Dedifferentiated amniotic fluid mesenchymal stem cell (primary cell): ENCODE results near the gene PGK2.
"Not testable (repeated sequence)": the region's sequence is repeated elsewhere in the genome, so short reads cannot be mapped to it uniquely, and the experiment has no call there.

ENCODE experiments used
- DNase-seq: peaks from one replicate; pipeline ENCODE4 v3.0.0-alpha.2; 2016; ENCODE audit errors: extremely low spot score

PGK2 gene

DNA sequence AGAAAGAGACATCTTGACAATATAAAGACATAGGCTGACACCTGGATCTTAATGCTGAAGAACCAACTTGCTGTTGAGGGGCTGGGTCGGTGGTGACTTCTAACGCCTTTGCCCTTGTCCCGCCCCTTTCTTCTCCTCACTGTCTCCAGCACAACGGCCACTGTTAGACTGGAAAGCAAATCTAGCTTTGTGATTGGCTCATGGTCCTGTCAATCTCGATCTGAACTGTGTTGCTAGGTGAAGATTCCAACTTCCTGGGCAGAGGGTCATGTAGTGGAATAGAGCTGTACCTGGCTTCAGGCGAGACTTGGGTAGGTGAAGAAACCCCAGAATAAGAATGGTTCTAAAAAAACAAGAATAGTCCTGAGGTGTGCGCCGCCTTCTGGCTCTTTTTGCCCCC, at the start of gene PGK2:
Gene PGK2 (minus strand): TSS at position 110 of the 400 bp plus-strand sequence. CDS start 98 bp downstream, at position 12.
- DNase-seq: no peak

DNA sequence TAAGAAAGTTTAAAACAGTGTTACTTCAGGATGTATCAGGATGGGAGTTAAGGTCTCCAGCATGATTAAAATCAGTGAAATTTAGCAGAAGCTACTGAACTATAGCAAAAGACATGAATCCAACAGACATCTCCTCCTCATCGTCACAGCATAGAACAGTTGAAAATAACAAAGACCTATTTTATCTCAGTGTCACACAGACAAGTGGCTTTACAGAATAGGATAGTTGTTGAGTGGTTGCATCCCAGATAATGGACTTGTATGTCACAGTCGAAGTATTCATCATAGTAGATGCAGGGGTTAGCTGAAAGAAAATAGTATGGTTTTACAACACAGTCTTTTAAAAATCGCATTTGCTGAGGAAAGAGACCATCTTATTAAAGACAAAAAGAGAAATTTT, 48.1 kb upstream of the PGK2 start:
- DNase-seq: no peak

DNA sequence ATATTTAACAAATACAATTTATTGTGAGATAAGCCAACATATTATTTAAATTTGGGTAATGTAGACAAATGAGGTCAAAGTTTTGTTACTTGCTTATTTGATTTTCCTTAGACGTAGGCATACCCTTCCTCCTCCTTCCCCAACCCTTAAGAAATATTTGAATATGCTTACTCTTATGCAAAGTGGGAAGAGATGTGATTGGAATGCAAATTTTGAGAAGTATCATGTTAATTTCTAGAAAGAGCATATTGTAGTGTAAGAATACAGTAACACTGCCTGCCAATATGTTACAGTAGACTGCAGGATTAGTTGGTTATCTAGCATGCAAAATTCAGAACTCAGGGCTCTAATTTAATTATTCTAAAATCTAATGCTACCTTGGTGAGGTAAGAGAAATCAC, 46.3 kb upstream of the PGK2 start:
- no peak for DNase-seq

DNA sequence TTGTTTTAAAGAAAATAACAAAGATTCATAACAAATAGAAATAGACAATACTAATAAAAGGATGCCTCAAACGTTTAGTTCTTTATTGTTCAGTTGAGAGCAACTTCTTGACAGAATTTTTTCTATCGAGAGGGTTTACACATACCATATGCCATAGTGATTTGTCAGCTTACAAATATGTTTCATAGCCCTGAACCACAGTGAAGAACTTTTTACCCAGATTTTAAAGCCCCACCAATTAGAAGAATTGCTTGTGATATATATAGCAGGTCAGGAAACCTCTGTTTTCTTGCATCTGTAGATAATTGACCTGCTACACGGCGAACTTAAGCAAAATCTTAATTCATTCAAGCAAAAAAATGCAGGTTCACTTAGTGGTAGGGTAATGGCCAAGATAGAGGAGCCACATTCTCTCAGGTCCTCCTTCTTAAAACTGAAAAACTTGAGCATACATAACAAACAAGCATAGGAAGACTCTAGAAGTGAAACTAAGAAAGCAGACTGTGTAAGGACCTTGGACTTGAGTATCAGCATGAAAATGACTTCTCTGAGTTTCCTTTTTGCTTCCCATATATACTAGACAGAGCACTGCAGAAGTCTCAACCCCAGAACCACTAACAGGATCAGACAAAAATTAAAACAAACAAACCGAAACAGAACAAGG, 39.8 kb upstream of the PGK2 start:
- DNase-seq: no peak

DNA sequence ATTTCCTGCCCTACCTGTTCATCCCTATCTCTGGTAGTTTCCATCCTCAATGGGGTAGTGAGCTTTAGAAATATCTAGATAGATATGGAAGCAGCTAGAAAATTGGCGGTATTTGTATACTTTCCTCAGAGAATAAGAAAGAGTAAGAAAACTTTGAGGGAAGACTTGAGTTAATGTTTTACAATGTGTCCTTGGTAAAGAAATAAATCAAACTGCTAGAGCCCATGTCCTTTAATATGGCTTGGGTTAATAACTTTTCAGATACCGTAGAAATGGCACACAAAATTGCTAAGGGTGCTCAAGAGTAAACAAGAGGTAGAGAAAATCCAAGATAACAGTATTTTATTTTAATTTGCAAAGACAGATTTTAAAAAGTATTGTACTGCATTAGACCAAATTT, 28.1 kb upstream of the PGK2 start:
- no peak for DNase-seq

DNA sequence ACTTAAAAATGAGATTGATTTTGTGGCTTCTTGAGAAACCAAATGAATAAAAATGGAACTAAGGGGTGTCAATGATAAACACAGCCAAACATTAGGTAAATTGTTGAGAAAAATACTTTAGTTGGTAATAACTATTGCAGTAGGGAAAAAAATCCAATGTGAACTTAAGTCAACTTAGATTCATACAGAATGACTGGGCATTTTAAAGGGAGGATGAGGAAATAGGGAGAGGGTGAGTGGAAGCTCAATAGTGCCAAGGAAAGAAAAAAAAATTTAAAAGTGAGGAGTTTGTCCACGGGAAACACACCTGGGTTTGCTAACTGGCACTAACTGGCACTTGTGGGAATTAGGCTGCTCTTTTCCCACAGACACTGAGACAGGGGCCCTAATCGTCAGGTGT, 26.2 kb upstream of the PGK2 start:
- DNase-seq: no peak

DNA sequence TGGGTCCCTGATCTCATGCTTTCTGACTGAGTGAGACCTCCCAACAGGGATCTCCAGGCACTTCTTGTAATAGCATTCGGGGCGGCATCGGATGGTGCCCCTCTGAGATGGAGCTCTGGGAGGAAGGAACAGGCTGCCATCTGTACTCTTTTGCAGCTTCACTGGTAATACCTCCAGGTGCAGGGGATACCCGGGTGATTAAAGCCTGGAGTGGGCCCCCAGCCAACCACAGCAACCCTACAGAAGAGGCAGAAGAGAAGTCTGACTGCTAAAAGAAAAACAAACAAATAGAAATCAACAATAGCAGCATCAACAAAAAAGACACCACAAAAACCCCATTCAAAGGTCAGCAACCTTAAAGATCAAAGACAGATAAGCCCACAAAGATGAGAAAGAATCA, 19.1 kb upstream of the PGK2 start:
- no peak for DNase-seq

DNA sequence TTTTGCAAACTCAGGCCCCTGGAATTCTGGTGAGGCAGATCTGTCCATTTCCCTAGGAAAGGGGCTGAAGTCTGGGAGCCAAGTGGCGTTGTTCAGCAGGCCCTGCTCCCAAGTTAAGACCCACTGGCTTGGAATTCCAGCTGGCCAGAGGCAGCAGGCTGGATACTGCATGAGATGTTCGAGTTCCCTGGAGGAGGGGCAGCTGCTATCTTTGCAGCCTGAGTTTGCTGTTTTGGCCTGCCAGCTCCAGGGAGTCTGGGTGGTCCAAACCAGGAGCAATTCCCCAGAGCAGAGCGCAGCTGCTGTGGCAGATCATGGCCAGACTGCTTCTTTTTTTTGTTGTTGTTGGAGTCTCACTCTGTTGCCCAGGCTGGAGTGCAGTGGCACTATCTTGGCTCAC, 18.2 kb upstream of the PGK2 start:
- no peak for DNase-seq

DNA sequence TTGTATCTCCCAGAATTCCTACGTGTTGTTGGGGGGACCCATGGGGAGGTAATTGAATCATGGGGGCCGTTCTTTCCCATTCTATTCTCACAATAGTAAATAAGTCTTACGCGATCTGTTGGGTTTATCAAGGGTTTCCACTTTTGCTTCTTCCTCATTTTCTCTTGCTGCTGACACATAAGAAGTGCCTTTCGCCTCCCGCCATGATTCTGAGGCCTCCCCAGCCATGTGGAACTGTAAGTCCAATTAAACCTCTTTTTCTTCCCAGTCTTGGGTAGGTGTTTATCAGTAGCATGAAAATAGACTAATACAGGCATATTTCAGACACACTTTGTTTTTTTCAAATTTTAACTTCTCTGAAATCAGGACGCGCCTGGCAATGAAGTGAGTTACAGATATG, 14.4 kb upstream of the PGK2 start:
- DNase-seq: no peak

DNA sequence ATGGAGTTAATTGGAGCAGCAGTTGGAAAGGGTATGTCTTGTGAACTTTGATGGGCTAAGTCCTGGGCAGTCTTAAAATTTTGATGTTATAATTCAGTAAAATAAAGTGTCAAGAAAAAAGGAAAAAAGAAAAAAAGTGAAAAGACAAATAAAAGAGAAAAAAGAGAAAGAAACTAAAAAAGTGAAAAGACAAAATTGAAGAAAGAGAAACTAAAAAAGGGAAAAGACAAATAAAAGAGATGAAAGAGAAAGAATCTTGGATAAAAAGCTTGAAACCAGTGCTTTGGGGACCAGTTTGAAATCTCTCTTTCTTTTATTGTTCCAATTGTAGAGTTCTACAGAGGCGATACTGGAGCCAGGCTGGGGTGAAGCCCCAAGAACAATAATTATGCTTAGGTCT, 12.0 kb upstream of the PGK2 start:
- no peak for DNase-seq

DNA sequence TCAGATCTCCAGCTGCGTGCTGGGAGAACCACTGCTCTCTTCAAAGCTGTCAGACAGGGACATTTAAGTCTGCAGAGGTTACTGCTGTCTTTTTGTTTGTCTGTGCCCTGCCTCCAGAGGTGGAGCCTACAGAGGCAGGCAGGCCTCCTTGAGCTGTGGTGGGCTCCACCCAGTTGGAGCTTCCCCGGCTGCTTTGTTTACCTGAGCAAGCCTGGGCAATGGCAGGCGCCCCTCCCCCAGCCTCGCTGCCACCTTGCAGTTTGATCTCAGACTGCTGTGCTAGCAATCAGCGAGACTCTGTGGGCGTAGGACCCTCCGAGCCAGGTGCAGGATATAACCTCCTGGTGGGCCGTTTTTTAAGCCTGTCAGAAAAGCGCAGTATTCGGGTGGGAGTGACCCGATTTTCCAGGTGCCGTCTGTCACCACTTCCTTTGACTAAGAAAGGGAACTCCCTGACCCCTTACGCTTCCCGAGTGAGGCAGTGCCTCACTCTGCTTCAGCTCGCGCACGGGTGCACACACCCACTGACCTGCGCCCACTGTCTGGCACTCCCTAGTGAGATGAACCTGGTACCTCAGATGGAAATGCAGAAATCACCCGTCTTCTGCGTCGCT, 9.9 kb upstream of the PGK2 start:
- not testable (repeated sequence) for DNase-seq

DNA sequence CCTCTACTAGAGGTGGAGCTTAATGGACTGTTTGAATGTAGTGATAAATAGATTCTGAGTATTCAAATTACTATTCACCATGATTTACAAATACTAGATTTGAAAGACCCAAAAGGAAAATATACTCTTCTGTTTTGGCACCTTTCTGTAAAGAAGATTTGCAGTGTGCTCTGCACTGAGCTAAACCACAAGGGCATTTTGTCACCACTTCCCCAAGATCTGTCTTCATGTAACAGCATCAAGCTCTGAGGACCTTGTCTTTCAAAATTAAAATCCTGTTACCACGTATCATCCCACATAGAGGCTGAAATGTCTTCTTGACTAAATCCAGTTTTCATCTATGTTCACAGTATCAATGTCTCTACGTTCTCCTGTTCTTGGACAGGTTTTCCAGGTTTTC, 3.3 kb upstream of the PGK2 start:
- DNase-seq: no peak

DNA sequence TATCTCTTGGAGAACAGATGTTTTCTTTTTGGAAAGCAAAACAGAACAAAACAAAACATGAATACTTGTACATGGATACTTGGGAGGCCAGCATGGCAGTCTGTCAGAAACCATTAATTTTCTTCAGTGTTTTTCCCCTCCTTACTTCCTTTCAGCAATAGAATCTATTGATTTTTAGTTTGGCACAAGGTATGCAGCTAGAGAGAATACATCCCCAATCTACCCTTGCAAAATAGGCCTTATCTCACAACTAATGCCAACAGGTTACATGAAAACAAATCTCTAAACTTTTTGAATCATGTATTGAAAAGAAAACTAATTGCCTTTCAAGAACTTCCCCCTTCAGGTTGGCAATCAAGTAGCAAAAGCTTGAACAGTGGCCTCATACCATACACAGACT, 2.8 kb downstream of the PGK2 start:
- no peak for DNase-seq

DNA sequence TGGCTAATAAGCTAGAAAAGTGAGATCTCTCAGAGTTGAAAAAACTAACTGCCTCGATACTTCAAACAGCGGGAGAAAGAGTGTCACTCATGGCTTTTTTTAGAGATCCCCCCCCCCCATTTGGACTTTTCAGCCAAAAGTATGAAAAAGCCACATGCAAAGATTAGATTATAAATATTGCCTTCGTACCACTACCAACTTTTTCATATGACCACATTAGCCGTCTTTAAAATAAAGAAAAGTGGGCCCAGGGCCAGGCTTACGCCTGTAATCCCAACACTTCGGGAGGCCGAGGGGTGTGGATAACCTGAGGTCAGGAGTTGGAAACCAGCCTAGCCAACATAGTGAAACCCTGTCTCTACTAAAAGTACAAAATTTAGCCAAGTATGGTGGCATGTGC, 4.4 kb downstream of the PGK2 start:
- no peak for DNase-seq

DNA sequence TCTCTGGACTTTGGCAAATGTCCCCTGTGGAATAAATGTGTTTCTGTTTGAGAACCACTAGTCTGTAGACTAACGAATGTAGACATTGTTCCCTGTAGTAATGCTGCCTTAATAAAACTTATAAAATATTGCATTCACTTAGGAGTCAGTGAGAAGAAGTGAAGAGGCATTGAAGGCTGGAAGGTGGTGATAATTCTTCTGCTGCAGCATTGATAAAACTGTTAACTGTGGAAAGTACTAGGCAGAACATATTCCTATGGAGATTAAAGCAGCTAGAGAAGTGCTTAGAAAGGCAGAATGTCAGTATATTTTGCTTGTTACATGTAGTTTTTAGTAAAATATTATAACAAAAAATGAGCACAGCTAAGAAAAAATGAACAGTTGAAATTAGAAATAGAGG, 4.8 kb downstream of the PGK2 start:
- DNase-seq: no peak

DNA sequence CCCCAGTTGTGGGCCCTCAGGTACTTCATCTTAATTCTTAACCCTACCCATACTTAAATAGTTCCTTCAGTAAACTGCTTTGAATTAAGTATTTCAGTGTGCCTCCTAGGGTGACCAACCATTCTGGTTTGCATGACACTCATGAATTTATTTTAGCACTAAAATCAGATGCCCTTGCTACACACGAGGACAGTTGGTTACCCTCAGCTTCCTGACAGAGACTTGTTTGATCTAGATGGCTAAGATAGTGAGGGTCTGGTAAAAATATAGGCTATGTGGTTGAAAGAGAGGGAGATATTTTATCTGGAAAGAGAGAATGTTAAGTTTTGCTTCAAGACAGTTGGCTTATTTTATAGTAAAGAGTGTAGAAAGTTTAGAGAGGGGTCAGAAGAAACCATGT, 10.6 kb downstream of the PGK2 start:
- no peak for DNase-seq

DNA sequence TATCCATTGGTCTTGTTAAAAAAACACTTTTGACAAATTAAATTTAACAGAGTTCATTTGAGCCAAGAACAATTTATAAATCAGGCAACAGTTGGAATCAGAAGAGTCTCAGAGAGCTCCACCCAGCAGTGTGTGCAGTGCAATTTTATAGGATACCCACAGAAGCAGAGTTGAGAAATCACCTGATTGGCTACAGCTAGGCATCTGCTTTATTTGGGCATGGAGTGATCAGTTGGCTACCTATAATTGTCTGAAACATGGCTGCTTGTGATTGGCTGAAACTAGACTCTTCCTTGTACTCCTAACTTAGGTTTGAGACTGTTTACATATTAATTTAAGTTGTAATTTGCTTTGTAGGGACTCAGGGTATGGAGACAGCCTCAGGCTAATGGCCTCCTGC, 12.0 kb downstream of the PGK2 start:
- no peak for DNase-seq

DNA sequence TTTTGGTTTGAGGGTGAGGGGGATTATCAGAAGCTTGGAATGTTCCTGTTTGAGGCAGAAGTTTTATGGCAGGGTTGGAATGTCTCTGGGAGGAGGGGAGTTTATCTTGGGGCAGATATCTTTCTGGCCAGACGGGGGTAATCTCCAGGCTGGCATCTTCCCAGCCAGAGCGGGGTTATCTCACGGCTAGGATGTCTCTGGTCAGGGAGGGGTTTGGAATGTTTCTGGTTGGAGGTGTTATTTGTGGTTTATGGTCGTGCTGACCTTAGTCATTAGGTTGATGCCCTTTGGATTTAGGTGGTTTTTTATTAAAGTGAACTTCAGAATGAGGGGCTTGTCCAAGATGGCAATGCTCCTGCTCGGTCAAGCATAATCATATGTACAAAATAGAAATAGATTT, 14.8 kb downstream of the PGK2 start:
- no peak for DNase-seq

DNA sequence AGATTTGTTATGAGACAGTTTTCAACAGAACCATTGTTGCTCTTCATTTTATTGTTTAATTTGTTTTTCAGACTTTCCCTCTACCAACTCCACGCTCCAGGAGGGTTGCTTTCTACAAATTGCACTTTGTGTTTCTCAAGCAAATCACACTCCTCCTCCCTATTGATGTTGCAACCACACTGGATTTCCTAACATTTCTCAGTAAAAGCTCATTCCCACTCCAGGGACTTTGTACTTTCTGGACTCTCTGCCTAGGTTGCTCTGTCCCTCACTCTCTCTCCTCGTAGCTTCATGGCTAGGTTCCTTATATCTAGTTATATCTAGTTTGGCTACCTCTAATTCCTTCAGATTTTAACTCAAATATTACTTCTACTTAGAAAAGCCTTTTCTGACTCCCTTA, 20.3 kb downstream of the PGK2 start:
- DNase-seq: no peak

DNA sequence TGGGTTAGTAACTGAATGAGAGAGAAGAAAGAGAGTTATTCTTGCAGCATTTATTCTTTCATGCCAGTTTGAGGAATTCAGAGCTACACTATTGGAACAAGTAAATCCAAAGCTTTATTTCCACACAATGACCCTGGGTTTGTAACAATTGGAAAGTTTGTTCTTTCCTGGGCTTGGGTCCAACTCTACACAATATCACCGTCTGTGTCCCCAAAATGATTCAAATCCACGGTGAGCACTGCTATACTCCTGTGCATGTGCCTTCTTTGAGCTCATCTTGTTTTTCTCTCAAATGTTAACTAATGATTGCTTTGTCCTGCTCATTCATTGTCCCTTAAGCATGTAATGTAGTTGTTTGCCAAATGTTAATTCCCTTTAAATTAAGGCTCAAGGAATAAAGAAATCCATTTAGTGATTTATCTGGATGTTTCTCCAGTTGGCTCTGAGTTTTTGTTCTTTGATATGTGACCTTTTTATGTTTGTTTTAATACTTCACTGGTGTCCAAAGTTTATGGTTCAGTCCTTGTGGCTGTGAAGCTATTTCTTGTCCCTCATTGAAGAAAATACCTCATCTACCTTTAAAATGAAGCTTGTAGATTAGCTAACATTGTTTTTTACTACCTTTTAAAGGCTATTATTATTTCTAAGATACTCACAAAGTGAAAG, 22.4 kb downstream of the PGK2 start:
- DNase-seq: no peak

DNA sequence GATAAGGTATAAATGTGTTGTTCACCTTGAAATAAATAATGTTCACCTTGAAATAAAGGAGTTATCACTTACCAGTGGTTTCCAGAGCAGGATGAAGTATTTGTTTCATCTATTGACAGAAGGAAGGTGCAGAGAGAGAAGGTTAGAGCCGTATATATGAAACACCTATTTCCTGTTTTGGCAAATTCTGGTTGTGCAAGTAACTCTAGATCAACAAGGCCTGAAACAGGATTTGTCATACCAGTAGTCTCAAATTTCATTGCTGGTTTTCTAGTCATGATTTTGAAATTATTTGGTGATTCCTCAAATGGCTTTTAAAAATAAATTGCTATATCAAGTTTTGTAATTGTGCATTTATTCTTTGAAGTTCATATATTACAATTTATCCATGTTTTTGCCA, 42.8 kb downstream of the PGK2 start, which contains the start of gene CRISP3:
Gene CRISP3 (minus strand): TSS at position 130 of the 400 bp plus-strand sequence. CDS start 21 bp downstream, at position 109.
- DNase-seq: no peak

DNA sequence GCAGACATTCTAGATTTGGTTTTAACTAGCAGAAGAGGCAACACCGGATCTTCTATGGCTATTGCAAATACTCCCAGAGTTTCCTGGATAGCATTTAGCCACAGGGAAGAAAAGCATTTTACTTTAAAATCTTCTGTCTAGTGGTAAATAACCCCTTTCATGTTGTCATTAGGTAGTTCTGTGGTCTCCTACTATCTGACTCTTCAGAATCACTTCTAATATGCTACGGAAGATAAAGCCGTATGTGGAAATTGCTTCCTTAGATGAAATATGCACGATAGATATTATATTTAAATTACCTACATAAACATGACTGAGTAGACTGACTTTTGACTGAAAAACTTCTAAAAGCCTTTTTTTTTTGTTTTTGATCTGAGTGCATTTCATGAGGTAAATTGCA, 43.7 kb downstream of the PGK2 start:
- DNase-seq: no peak

DNA sequence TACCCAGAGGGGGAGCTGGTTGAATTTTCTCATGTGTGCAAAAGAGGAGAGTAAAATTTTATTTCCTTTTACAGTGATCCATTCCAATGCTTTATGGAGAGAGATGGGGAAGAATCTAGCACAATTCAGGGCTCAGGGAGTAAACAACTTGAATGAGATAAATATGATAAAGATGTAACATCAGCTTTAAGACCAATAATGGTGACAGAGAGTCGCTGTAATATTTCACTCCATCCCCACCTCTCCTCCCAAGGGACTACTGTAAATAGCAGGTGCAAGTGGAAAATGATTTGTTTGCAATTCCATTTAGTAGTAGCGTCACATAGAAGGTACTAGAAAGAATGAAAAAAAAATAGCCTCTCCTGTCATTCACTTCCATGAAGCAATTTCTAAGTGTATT, 47.7 kb downstream of the PGK2 start:
- DNase-seq: no peak
